Measurements from ENCODE around the gene UPF1. TPM values are rescaled to one million over a fixed set of nuclear protein-coding genes. Genes with fewer than 3 reads are reported as not detected.

UPF1 gene
- total RNA-seq, 4 donors from 2014 or later: 63.9 to 157 (median 127) TPM

DNA sequence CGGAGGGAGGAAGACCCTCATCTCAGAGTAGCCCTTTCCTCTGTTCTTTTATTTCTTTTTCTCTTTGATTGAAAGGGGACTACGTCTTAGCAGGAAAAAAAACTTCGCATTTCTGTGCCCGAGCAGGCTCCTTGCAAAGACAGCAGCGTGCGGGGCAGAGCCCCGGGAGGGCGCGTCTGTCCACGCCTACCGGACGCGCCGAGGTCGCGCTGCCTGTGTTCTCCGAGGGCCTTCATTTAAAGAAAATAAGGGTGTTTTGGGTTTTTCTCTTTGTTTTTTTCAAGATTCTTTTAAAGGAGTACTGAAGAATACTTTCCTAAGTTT lies 35.0 kb downstream of the UPF1 start:
- Histone ChIP-seq H3K9me3 (no peaks in the 10 kb centered on the region), H3K36me3 (peaks cover 0 to 58% (median 0%) of the 10 kb centered on the region in 3 donors), H3K4me3 (no peak overlapping the region), H3K27ac (no peak overlapping the region), H3K27me3 (no peaks in the 10 kb centered on the region), H3K4me1 (peaks cover 0 to 15% (median 6%) of the 10 kb centered on the region in 4 donors)
- no peak for DNase-seq
- TF ChIP-seq, protein P1, sequence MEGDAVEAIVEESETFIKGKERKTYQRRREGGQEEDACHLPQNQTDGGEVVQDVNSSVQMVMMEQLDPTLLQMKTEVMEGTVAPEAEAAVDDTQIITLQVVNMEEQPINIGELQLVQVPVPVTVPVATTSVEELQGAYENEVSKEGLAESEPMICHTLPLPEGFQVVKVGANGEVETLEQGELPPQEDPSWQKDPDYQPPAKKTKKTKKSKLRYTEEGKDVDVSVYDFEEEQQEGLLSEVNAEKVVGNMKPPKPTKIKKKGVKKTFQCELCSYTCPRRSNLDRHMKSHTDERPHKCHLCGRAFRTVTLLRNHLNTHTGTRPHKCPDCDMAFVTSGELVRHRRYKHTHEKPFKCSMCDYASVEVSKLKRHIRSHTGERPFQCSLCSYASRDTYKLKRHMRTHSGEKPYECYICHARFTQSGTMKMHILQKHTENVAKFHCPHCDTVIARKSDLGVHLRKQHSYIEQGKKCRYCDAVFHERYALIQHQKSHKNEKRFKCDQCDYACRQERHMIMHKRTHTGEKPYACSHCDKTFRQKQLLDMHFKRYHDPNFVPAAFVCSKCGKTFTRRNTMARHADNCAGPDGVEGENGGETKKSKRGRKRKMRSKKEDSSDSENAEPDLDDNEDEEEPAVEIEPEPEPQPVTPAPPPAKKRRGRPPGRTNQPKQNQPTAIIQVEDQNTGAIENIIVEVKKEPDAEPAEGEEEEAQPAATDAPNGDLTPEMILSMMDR (IDR thresholded peaks at IDR 0.05): peak in 1 of 6 experiments; percentile 31
- TF ChIP-seq POLR2A (IDR thresholded peaks at IDR 0.05): no peak

DNA sequence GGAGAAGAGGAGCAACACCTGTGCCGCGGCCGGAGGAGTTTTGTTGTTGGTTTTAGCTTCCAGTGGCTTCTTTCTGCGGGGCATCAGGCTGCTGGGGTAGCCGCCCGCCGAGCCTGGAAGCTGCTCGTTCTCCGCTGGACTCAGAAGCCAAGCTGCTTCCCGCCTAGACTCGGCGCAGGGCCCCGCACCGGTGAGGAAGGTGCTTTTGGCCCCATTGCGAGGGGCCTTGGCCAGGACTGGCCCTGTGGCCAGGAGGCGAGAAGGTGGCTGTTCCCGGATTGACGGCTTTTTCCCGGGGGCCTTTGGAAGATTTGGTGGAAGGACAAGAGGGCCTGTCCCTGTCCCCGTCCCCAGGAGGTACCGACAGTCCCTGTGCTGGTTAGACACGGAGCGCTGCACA lies 35.4 kb downstream of the UPF1 start:
- Histone ChIP-seq H3K36me3 (peaks cover 0 to 54% (median 0%) of the 10 kb centered on the region in 3 donors), H3K9me3 (no peaks in the 10 kb centered on the region), H3K27ac (no peak overlapping the region), H3K4me1 (peaks cover 0 to 15% (median 6%) of the 10 kb centered on the region in 4 donors), H3K27me3 (no peaks in the 10 kb centered on the region), H3K4me3 (no peak overlapping the region)
- DNase-seq: peak in 1 of 3 donors; percentile 44
- TF ChIP-seq POLR2A (IDR thresholded peaks at IDR 0.05): no peak
- TF ChIP-seq, protein P1 (IDR thresholded peaks at IDR 0.05): no peak

DNA sequence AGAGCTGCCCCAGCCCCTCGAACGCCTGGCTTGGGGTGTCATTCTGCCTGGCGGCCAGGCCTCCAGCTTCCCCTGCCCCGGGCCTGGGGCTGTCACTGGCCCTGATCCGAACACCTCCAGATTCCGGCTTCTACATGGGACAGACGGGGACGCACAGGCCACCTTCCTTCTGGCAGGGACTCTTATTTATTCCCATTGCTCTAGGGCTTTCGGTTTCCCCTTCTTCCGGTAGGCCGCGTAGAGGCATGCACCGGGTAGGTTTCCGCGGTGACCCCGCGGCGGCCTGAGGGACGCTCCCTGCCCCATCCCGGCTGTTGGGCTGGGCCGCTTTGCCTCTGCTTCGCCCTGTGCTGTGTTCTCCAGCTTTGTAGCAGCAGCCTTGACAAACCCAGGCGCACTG lies 36.0 kb downstream of the UPF1 start:
- Histone ChIP-seq H3K9me3 (no peaks in the 10 kb centered on the region), H3K4me3 (no peak overlapping the region), H3K36me3 (peaks cover 0 to 49% (median 0%) of the 10 kb centered on the region in 3 donors), H3K27ac (no peak overlapping the region), H3K27me3 (no peaks in the 10 kb centered on the region), H3K4me1 (peaks cover 0 to 15% (median 6%) of the 10 kb centered on the region in 4 donors)
- no peak for TF ChIP-seq POLR2A (IDR thresholded peaks at IDR 0.05)
- TF ChIP-seq, protein P1 (IDR thresholded peaks at IDR 0.05): no peak
- DNase-seq: no peak

DNA sequence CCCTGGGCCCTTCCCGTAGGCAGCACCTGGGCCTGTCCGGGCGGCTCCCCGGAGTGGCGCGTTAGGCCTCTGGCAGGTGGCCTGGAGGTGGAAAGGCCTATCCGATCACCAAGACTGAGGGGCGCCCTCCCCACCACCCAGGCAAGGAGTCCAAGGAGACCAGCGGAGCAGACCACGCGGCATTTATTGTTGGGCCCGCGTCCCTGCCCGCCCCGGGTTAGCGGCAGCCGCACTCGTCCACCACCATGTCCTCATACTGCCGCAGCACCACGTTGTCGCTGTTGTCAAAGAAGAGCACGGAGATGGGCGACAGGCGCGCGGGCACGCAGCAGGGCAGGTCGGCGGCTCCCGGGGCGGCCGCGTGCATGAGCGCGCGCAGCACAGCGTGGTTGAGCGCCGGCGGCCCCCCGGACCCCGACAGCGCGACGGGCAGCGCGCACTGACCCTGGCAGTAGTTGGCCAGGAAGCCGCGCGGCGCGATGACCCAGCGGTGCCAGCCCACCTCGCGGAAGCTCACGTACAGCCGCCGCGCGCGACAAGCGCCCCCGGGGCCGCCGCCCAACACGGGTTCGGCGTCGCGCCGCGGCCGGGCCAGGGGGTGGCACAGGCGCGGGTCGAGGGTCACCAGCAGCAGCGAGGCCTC lies 36.7 kb downstream of the UPF1 start:
- Histone ChIP-seq H3K36me3 (peaks cover 0 to 41% (median 0%) of the 10 kb centered on the region in 3 donors), H3K4me3 (no peak overlapping the region), H3K9me3 (no peaks in the 10 kb centered on the region), H3K27me3 (no peaks in the 10 kb centered on the region), H3K4me1 (peaks cover 0 to 15% (median 6%) of the 10 kb centered on the region in 4 donors), H3K27ac (no peak overlapping the region)
- TF ChIP-seq, protein P1 (IDR thresholded peaks at IDR 0.05): no peak
- no peak for TF ChIP-seq POLR2A (IDR thresholded peaks at IDR 0.05)
- peak in 1 of 3 donors; percentile 45 for DNase-seq

DNA sequence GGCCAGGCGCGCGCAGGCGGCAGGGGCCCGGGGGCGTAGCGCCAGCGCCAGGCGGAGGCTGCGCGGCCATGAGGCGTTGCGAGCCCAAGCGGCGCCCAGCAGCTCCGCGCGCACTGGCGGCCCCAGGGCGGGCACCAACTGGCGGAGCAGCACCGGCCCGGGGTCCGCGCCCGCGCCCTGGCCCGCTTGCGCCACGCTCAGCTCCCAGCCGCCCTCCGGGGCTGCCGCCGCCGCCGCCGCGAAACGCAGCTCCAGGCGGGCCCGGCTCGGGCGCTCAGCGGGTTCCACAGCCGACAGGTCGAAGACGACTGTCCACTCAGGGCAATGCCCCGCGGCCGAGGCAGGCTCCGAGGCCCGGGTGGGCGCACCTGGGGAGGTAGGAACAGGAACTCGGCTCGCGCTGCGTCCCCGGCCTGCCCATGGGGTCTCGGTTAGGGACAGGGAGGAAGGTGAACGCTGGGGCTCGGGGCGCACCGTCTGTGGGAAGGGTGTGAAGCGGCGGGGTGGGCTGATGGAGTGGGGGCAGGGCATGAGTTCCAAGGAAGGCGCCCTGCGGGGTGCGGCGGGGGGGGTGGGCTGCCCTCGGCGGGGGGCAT lies 37.4 kb downstream of the UPF1 start:
- no peak for TF ChIP-seq POLR2A (IDR thresholded peaks at IDR 0.05)
- TF ChIP-seq, protein P1 (IDR thresholded peaks at IDR 0.05): no peak
- Histone ChIP-seq H3K4me3 (no peak overlapping the region), H3K9me3 (no peaks in the 10 kb centered on the region), H3K27me3 (no peaks in the 10 kb centered on the region), H3K36me3 (peaks cover 0 to 35% (median 0%) of the 10 kb centered on the region in 3 donors), H3K4me1 (peaks cover 0 to 15% (median 6%) of the 10 kb centered on the region in 4 donors), H3K27ac (no peak overlapping the region)
- peak in 1 of 3 donors; percentile 45 for DNase-seq

Measured in Peyer's patch (tissue), 4 donors.